ENCODE data around the gene CENPT. TPM values are rescaled to one million over a fixed set of nuclear protein-coding genes. Genes with fewer than 3 reads are reported as not detected.

The CENPT gene
- total and polyA plus RNA-seq, 10 of the 15 experiments (the other 5 are each of a cell fraction or from before 2014, with no cell fraction given): 1.1 to 45.7 (median 24.5) TPM

- in situ Hi-C loops (cut with MboI): no loop called here
- 31% methylated on average over 24 of the region's 24 CpGs for WGBS (ENCODE audit: insufficient coverage, insufficient replicate concordance, low lambda C conversion rate, missing lambda C conversion rate)
These were observed 40.3 kb downstream of the CENPT start for GRCh38 chr16:67807148-67807682.

More at GRCh38 chr16:67807148-67807682, 40.3 kb downstream of the CENPT start:
- H2AFZ ChIP-seq (ENCODE audit: control insufficient read depth, low read depth, low read length): peak overlapping the region; percentile 98
- no peaks in the 10 kb centered on the region for H3K9me3 ChIP-seq (replicated peaks; ENCODE audit: control insufficient read depth, insufficient read depth, low read length)
- DNase-seq (ENCODE audit: low read depth, low spot score) (no peak), ATAC-seq (peak; percentile 10), FAIRE-seq (no peak)
- peak overlapping the region; percentile 92 for H3K4me2 ChIP-seq (ENCODE audit: control insufficient read depth, insufficient read depth)
- POLR2A ChIA-PET: interaction anchor here (0.5 to 1.3 kb wide), 12 partner anchors 9 to 277 kb away, joined by 3 to 9 read pairs (median 4); partner anchors contain the start of genes NFATC3 and NUTF2
- H4K20me1 ChIP-seq (ENCODE audit: control insufficient read depth, insufficient read depth): no peaks in the 10 kb centered on the region
- peak in 1 of 3 experiments; percentile 12; a peak in 1 of 6 replicates for TF ChIP-seq CTCF (IDR thresholded peaks at IDR 0.05 in 2 of 3, conservative IDR thresholded peaks at IDR 0.05 in 1 of 3; ENCODE audit: control insufficient read depth in 2 of 3, extremely low read depth in 1 of 3, insufficient read depth in 1 of 3, low read depth in 3 of 3, low read length in 3 of 3)
- TF ChIP-seq ASH2L (IDR thresholded peaks at IDR 0.05; ENCODE audit: borderline replicate concordance, low read depth): peak; percentile 8; the same call in 1 of the 2 replicates
- TF ChIP-seq RUNX3 (IDR thresholded peaks at IDR 0.05; ENCODE audit: low read length): peak; percentile 8; the same call in 1 of the 2 replicates
- TF ChIP-seq DPF2 (IDR thresholded peaks at IDR 0.05): 0 out of 2 replicates have a peak, but pooled peaks have one; percentile 16
- TF ChIP-seq BCLAF1 (IDR thresholded peaks at IDR 0.05): no peak
- H3K36me3 ChIP-seq (ENCODE audit: control insufficient read depth in 2 of 2, insufficient read depth in 2 of 2, low read length in 1 of 2): 0 out of 4 replicates have a peak, but pooled peaks cover 0 to 2% of the 10 kb centered on the region in 2 experiments
- H3K4me1 ChIP-seq (ENCODE audit: control insufficient read depth, insufficient read depth, low read length): peaks cover 16% of the 10 kb centered on the region
- H3K27me3 ChIP-seq (replicated peaks in 1 of 2; ENCODE audit: control insufficient read depth in 2 of 2, insufficient read depth in 2 of 2, low read length in 1 of 2): no peaks in the 10 kb centered on the region
- SMC1A ChIA-PET (ENCODE audit: uncharacterized antibody, unreplicated experiment): interaction anchor here (0.6 to 2.0 kb wide), 11 partner anchors 8 to 313 kb away, joined by 3 to 13 read pairs (median 3); no protein-coding TSS in a partner anchor
- CTCF ChIA-PET: interaction anchor here (0.7 to 3.0 kb wide), 11 partner anchors 9 to 318 kb away, joined by 3 to 41 read pairs (median 4); partner anchors contain the start of gene CARMIL2
- peaks cover 34% of the 10 kb centered on the region for H3K79me2 ChIP-seq (ENCODE audit: control insufficient read depth, insufficient read depth, low read length)
- H3K27ac ChIP-seq (ENCODE audit: control insufficient read depth, insufficient read depth): no peak overlapping the region
- H3K4me3 ChIP-seq: peak overlapping the region; percentile 84
- intact Hi-C loops (cut with micrococcal nuclease; ENCODE audit: unreplicated experiment): loop anchor here (2.0 kb wide), 2 partner anchors 88 to 134 kb away; partner anchors contain the start of gene GFOD2
- no peak overlapping the region; the same call in 1 of the 2 replicates for H3K9ac ChIP-seq (ENCODE audit: control insufficient read depth, insufficient read depth, low read length)
- no TSS peak for BruUV-seq (replicated peaks)
- RAD21 ChIA-PET (ENCODE audit: unreplicated experiment): interaction anchor here (0.8 to 3.0 kb wide), 10 partner anchors 9 to 286 kb away, joined by 3 to 18 read pairs (median 5); partner anchors contain the start of genes GFOD2, NUTF2 and PSMB10

Measured in GM12878 (cell line).